Cardiac fibroblast (primary cell): ENCODE measurements around the gene MBNL1.

Experiments
- DNase-seq, 2 donors: peaks; one replicate each; pipeline versions ENCODE4 v3.0.0 to v3.0.0-alpha.2; 2010; ENCODE audit warnings: low read depth in 2 of 2
- H3K4me3 ChIP-seq, 2 donors: replicated peaks in 1 of 2; 1 replicate in 1 of 2; 2 replicates in 1 of 2; pipeline ENCODE4 v1.5.1; 2011; ENCODE audit warnings: low read depth in 2 of 2, low read length in 2 of 2, mild to moderate bottlenecking in 2 of 2, moderate library complexity in 1 of 2
- TF ChIP-seq, protein P1 (sequence below): IDR thresholded peaks from one replicate; pipeline ENCODE4 v1.5.1; 2011; ENCODE audit warnings: low read depth, mild to moderate bottlenecking, low read length, inconsistent platforms

Gene MBNL1

DNA sequence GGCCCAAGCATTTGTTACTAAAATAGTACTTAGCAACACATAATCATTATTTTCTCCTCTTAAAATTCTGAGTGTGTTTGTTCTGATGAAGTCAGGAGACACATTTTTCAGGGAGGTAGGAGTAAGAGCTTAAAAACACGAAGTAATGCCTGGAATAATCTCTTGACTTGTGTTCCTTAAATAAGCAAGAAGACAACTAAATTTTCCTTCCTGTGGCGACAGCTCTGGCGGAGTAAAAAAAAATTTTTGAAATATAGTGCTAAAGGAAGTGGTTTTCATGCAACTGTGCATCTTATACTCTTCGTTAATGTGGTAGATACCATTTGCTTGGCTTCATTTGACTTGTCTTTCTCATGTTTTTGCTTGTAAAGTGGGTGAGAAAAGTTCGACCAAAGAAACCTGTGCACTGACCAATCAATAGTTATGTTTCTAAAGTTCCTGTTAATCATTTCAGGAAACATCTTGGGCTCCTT is 11.1 kb upstream of the MBNL1 start:
- TF ChIP-seq, protein P1, sequence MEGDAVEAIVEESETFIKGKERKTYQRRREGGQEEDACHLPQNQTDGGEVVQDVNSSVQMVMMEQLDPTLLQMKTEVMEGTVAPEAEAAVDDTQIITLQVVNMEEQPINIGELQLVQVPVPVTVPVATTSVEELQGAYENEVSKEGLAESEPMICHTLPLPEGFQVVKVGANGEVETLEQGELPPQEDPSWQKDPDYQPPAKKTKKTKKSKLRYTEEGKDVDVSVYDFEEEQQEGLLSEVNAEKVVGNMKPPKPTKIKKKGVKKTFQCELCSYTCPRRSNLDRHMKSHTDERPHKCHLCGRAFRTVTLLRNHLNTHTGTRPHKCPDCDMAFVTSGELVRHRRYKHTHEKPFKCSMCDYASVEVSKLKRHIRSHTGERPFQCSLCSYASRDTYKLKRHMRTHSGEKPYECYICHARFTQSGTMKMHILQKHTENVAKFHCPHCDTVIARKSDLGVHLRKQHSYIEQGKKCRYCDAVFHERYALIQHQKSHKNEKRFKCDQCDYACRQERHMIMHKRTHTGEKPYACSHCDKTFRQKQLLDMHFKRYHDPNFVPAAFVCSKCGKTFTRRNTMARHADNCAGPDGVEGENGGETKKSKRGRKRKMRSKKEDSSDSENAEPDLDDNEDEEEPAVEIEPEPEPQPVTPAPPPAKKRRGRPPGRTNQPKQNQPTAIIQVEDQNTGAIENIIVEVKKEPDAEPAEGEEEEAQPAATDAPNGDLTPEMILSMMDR = no peak
- no peak for DNase-seq
- H3K4me3 ChIP-seq = no peak overlapping the region

DNA sequence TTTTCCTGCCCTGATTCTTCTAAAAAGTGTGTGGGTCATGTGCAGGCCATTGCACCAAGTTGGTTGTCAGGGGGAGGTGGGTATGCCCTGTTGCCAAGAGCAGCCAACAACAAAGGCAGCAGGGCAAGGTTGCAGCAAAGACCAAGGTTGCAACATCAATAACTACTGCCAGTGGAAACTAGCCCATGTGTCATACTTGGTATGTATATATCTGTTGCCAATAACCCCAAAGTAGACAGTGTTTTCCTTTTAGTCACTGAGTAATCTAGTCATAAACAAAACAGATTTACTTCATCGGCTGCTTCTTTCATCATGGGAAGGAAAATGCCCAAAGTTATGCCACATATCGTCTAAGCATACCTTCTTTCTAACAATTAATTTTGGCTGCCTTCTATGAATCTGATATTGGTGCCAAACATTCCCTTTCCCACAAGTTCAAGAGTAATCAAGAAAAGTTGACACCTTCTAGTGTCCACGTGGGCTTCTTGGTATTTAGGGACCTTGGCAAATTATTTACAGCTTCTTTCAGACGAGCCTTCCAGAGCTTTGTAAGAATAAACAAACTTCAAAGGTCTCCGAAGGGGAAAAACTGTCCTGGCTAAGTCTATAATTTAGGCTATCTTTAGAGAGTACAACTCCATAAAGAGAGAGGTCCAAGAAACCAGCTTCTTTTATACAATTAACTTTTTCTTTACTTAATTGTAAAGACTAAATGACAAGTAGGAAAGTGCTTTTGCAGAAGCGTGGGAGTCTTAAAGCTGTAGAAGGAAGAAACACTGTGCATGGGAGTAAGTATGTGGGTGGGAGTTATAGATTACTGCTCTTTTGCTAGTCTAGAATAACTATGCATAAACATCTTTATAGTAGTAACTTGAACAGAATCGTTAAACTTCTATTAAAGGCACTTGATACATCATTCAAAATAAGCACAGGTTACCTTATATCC is 10.0 kb upstream of the MBNL1 start:
- H3K4me3 ChIP-seq = no peak overlapping the region
- TF ChIP-seq, protein P1 = no peak
- peak; percentile 99 for DNase-seq

DNA sequence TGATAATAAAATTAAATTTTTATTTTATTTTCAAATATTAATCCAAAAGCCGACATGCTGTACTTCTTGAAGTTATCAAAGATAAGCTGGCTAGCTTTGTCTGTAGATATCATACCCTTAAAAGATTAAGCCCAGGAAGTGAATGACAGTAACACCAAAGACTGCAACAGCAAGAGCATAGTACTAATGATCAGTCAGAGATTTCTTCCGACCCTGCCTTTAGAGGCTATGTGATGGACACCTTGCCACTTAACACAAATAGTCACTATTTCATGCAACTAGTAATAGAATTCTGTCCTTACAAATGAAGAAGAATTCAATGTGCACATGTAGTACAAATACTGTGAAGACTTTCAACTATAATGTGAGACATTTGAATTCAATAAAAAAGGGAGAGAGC is 9.3 kb upstream of the MBNL1 start:
- DNase-seq = no peak
- no peak overlapping the region for H3K4me3 ChIP-seq
- TF ChIP-seq, protein P1 = no peak

DNA sequence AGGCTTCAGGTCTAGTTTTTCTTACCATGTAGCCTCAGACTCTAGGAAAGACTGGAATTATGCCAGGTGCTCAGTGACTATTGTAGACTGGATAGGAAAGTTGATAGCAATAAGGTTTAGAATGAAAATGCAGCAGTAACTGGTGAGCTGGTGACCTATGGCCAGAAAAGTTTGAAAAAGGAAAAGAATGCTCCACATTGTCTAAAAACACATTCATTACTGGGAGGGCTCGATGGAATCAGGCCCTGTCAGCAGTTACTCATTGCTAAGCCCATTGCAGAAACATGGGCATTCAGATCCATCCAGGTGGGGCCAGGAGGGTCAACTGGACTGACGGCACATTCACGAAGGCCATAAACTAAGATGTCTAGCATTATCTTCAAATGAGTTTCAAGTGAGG is 8.7 kb upstream of the MBNL1 start:
- H3K4me3 ChIP-seq = no peak overlapping the region
- TF ChIP-seq, protein P1 = no peak
- DNase-seq = peak in 1 of 2 donors; percentile 57

DNA sequence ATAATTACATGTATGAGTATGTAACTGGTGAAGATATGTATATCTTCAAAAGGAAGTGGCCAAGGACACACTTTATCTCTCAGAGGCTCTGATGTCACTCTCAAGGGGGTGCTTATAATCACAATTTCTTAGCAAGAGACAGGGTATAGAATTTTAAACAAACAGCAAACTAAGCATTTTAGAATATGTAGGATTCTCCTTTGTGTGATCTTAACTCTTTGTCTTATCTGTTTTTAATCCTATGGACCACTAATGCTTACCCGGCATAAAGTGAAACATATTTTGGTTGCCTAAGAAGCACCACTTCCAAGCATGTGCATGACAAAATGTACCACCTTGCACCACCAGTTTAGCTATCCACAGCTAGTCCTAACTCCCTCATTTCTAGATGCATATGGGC is 8.2 kb upstream of the MBNL1 start:
- DNase-seq = no peak
- H3K4me3 ChIP-seq = no peak overlapping the region
- TF ChIP-seq, protein P1 = no peak

DNA sequence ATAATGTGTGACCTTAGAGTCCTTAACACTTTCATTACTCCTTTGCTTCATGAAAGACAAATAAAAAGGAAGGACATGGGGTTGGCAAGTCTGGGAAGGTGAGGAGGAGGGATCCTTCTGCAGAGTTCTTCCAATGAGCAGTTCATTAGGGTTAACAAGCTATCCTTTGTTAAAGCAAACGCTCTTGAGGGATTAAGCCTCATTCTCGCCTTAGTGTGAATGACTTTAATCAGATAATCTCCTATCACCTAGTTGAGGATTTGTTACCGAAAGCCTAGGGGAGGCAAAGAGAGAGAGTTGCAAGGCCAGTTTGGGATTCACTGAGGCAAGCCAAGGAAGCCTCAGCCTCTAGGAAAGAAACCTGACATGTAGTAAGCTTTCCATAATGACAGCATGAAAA is 7.4 kb upstream of the MBNL1 start:
- no peak for DNase-seq
- no peak overlapping the region for H3K4me3 ChIP-seq
- TF ChIP-seq, protein P1 = no peak
